Stimulated activated CD8-positive, alpha-beta memory T cell treated with anti-CD3 and anti-CD28 coated beads, Interleukin-7, amount 100 ng/mL, for 4 hours (primary cell): ENCODE measurements around the gene TEX44.
A peak's percentile ranks its signal among the peaks of the same experiment; 100 is the strongest.
"Not testable (repeated sequence)": the region's sequence is repeated elsewhere in the genome, so short reads cannot be mapped to it uniquely, and the experiment has no call there.

Experiments used
- DNase-seq, 2 donors: peaks; one replicate each; pipeline ENCODE4 v3.0.0-alpha.2; 2020; ENCODE audit warnings: low read depth in 2 of 2

Gene TEX44

GRCh38 chr2:231592636-231593145, at the start of gene TEX44:
Gene TEX44, plus strand, starts transcription at chr2:231592864. Its CDS starts 88 bp downstream, at chr2:231592952.
- DNase-seq = no peak

GRCh38 chr2:231545105-231545902, 47.4 kb upstream of the TEX44 start:
- DNase-seq = peak; percentile 47 to 48

- DNase-seq = no peak
Observed at GRCh38 chr2:231546014-231546715, 46.5 kb upstream of the TEX44 start.

GRCh38 chr2:231547315-231548110, 45.2 kb upstream of the TEX44 start:
- DNase-seq = no peak

DNA sequence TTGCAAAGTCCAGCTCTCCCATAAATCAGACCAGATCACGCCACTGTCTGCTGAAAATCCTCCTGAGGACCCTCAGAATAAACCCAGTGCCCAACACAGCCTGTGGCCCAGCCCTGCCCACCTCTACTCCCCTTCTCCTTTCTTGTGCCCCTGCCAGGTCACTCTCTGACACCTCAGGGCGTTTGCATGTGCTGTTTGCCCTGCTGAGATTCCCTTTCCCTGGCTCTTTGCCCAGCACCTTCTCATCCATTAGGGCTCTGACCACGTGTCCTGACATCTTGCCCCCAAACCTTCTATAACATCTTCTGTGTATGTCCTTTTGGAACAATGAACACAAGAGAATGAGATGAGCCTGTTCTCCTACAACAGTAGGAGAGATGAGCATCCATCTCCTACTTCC, 43.9 kb upstream of the TEX44 start:
- no peak for DNase-seq

DNA sequence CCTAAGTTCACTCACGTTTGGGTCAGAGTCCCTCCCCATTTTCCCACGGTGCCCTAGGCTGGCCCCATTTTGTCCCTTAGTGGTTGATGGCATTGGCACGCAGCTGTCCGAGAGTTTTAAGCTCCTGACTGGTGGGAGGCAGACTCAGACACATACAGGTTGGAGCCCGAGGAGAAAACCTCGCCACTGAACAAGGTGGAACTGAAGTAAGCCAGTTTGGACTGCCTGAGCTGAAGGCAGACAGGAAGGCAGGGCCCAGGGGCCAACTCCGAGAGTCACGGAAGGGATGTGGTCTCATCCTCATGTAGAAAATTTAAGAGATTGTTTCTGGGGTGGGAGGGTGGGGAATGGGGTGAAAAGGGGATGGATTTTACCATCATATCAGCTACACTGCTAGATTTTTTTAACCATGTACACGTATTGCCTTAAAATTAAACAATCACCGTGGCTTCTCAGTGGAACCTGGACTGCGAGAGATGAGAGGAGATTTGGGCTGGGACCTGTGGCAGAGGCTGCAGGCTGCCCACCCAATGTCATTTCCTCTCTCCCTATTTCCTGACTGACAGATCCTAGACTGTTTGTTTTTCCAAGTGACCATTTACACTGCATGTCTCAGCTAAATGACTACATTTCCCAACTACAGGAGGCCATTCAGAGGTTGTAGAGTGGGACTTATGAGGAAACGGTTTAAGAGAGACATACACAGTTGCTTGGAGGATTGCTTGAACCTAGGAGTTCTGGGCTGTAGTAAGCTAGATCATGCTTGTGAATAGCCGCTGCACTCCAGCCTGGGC, 43.0 kb upstream of the TEX44 start:
- no peak for DNase-seq

DNA sequence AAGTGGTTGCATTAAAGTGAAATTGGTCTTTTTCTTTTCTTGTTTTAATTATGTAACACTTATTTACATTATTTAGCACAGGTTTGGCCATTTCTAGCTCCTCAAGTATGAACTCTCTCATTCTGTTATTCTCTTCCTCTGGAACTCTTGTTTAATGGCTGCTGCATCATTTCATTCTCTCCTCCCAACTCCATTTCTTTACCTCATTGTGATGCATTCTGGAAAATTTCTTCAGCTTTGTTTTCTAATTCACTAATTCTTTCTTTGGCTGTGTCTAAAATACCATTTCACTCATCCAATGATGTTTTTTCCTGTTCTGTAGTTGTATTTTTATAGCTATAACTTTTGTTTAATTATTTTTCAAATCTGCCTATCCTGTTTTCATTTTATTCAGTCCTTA, 39.9 kb upstream of the TEX44 start:
- DNase-seq = no peak

DNA sequence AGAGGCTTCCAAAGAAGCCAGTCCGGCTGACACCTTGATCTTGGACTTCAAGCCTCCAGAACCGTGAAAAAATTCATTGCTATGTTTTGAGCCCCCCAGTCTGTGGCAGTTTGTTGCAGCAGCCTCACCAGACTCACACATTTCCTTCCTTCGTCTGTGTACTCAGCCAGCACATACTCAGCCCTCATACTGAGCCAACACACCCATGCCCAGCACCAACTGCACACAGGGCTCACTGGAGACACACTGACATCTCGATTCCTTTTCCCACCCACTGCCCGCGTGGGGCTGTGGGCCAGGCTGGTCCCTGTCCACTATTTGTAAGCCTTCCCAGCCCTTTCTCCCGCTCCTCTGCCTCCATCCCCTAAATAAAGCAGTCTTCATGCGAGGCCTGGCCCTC, 38.3 kb upstream of the TEX44 start:
- DNase-seq = no peak

- peak in 1 of 2 donors; percentile 24 for DNase-seq
Observed at GRCh38 chr2:231554748-231555545, 37.7 kb upstream of the TEX44 start.

GRCh38 chr2:231556496-231556895, 36.2 kb upstream of the TEX44 start:
- not testable (repeated sequence) for DNase-seq

DNA sequence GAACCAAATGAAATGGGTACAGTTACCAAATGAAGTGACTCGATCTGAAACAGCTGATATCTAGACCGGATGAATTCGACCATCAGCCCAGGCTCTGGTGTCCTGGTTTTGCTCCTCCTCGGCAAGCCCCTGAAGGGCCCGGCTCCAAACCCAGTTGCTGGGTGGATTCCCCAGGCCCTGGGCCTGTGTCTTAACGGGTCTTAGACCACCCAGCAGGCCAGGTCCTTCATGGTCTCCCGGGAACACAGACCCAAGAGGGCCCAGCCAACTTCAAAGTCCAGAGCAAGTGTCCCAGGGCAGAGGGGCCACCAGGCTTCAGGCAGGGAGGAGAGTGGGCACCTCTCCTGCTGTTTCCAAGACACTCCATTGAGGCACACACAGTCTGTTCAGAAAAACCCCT, 35.7 kb upstream of the TEX44 start:
- DNase-seq = no peak

DNA sequence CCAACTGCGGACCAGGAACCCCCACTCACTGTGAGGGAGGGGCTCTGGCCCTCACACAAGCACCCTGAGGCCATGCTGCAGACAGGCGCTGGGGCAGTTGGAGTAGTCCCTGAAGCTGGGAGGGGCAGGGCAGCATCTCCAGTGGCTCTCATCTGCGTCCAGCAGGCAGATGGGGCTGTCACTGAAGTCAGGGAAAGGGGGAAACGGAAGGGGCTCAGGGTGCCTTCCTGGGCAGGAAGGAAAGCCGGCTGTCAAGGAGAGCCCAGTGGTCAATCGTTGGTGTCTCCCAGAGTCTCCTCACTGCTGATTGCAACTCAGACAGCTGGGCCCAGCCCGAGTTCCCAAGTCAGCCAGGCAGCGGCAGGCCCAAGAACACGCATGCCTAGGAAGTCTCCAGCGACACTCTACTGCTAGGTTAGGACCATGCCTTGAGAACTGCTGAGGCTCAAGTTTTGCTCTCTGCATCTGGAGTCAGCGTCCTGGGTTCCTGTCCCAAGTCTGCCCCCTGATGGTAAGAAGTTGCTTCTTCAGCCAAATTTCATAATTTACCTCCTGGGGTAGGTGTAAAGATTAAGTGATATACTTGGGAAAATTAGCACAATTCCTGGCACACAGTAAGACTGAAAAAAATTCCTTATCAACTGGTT, 35.0 kb upstream of the TEX44 start:
- DNase-seq = peak; percentile 35 to 42

GRCh38 chr2:231563378-231563961, 29.2 kb upstream of the TEX44 start:
- DNase-seq = no peak

GRCh38 chr2:231565887-231566594, 26.6 kb upstream of the TEX44 start:
- DNase-seq = no peak

DNA sequence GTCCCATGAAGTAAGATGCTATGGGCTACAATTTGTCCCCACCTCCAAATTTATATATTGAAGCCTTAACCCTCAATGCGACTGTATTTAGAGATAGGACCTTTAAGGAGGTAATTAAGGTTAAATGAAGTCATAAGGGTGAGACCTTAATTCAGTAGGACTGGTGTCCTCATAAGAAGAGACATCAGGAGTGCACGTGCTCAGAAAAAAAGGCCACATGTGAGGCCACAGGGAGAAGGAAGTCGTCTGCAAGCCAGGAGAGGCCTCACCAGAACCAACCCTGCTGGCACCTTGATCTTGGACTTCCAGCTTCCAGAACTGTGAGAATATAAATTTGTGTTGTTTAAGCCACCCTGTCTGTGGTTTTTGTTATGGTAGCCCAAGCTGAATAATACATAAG, 25.5 kb upstream of the TEX44 start:
- no peak for DNase-seq

DNA sequence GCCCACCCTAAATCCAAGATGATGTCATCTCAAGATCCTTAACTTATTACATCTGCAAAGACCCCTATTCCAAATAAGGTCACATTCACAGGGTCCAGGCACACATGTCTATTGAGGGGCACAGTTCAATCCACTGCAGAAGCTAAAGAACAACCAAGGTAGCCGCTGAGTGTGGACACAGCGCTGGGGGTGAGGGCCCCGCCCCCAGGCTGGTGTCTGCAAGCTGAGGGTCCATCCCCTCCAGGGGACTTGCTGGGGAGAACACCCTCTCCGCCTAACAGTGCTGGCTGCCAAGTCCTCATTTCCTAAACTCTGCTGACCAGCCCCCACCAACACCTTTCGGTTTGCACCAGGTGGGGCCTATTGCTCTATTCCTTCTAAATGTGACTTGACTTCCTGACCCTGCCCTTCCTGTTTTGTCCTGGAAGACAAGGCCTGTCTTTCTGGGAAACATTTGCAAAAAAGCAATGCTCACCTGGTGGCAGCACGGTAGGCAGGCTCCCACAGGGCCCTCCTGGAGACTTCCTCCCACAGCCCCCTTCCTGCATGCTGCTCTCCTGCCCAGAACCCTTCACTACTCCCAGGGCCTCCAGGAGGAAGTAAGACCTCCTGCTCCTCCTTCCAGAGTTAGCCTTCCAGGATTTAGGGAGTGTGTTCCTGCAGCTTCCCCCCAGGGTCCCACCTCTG, 24.4 kb upstream of the TEX44 start:
- DNase-seq = no peak

DNA sequence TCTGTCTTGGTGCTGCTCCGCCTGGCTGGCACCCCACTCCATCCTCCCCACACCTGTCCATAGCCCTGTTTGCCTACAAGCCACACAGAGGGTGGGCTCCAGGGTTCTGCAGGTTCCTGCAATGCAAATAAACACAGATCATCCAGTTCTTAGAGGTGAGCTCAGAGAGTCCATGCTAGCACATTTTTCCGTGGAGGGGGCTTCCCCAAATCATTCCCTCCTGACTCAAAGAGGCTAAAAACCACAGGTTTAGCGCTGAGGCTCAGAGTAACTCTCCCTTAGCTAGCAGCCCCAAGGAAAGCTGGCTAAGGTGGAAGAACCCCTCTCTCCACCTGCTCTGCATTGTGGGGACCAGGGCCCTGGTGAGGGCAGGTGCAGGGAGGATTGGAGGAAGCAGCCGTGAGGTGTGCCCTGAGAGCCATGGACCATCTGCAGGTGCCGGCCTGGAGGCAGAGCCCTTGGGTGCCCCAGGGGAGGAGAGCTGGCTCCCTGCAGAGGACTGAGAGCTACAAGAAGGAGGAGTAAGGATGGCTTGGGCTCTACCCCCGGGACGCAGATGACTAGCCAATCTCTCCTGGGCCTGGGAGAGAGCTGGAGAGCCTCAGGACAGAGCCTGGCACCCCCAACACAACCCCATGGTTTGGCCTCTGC, 23.8 kb upstream of the TEX44 start:
- DNase-seq = no peak

GRCh38 chr2:231570915-231571314, 21.7 kb upstream of the TEX44 start:
- not testable (repeated sequence) for DNase-seq
